ENCODE data around the gene KCNMA1. TPM values are rescaled to one million over a fixed set of nuclear protein-coding genes. Genes with fewer than 3 reads are reported as not detected.

Gene KCNMA1
- total RNA-seq, 1 experiment from 2014 or later: 0.49 TPM

DNA sequence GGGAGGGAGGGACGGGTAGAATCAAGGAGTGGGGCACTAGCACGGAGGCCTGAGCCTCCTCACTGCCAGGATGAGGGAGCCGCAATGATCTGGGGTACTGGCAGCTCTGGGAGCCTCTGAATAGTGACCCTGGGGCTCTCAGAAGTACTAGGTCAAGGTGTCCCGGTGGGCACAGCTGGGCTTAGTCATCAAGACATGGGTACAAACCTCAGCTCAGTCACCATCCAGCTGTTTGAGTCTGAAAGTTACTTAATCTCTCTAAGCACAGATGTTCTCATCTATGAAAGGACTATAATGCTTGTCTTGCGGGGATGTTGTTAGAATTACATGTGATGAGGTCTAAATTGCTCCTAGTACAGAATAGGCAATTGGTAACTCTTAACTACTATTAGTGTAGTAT, 276.8 kb downstream of the KCNMA1 start:
- Histone ChIP-seq H2AFZ (ENCODE audit: low read depth, low read length, poor library complexity, severe bottlenecking) (no peak overlapping the region), H3K4me1 (ENCODE audit: control insufficient read depth in 1 of 2, insufficient read depth in 2 of 2, low read length in 2 of 2) (no peaks in the 10 kb centered on the region), H3K9ac (ENCODE audit: low read length) (no peak overlapping the region), H3K27me3 (ENCODE audit: insufficient read depth, low read length) (peaks cover 16% of the 10 kb centered on the region; the same call in 1 of the 2 replicates), H3K9me3 (ENCODE audit: control insufficient read depth in 1 of 2, insufficient read depth in 1 of 2, low read depth in 1 of 2, low read length in 2 of 2) (no peaks in the 10 kb centered on the region), H3K9me2 (ENCODE audit: insufficient read depth) (no peaks in the 10 kb centered on the region), H3K27ac (ENCODE audit: low read depth, low read length) (no peak overlapping the region), H3K36me3 (ENCODE audit: control insufficient read depth in 1 of 2, insufficient read depth in 2 of 2, low read length in 2 of 2) (no peaks in the 10 kb centered on the region), H3K4me3 (replicated peaks in 1 of 2; ENCODE audit: low read depth in 1 of 2, low read length in 2 of 2) (no peak overlapping the region), H3K4me2 (ENCODE audit: low read length) (no peak overlapping the region), H3K79me2 (ENCODE audit: insufficient read depth, low read length) (no peaks in the 10 kb centered on the region), H4K20me1 (ENCODE audit: insufficient read depth) (no peaks in the 10 kb centered on the region)
- intact Hi-C loops (cut with micrococcal nuclease): no loop called here
- ATAC-seq: no peak
- BruUV-seq (replicated peaks): no TSS peak
- POLR2A ChIA-PET: no interaction called here
- no peak for TF ChIP-seq POLR2AphosphoS5 (IDR thresholded peaks at IDR 0.05; ENCODE audit: low read depth, low read length)
- TF ChIP-seq, protein P1, sequence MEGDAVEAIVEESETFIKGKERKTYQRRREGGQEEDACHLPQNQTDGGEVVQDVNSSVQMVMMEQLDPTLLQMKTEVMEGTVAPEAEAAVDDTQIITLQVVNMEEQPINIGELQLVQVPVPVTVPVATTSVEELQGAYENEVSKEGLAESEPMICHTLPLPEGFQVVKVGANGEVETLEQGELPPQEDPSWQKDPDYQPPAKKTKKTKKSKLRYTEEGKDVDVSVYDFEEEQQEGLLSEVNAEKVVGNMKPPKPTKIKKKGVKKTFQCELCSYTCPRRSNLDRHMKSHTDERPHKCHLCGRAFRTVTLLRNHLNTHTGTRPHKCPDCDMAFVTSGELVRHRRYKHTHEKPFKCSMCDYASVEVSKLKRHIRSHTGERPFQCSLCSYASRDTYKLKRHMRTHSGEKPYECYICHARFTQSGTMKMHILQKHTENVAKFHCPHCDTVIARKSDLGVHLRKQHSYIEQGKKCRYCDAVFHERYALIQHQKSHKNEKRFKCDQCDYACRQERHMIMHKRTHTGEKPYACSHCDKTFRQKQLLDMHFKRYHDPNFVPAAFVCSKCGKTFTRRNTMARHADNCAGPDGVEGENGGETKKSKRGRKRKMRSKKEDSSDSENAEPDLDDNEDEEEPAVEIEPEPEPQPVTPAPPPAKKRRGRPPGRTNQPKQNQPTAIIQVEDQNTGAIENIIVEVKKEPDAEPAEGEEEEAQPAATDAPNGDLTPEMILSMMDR (IDR thresholded peaks at IDR 0.05 in 2 of 3, conservative IDR thresholded peaks at IDR 0.05 in 1 of 3; ENCODE audit: borderline replicate concordance in 1 of 3, insufficient read depth in 1 of 3, low read depth in 2 of 3, low read length in 2 of 3): no peak
- DNase-seq (ENCODE audit: low read depth, low spot score): no peak
- RAD21 ChIA-PET (ENCODE audit: low non-redundant PET in 1 of 2, low total read pairs in 2 of 2, uncharacterized antibody in 2 of 2, unreplicated experiment in 2 of 2): no interaction called here
- CTCF ChIA-PET: no interaction called here

DNA sequence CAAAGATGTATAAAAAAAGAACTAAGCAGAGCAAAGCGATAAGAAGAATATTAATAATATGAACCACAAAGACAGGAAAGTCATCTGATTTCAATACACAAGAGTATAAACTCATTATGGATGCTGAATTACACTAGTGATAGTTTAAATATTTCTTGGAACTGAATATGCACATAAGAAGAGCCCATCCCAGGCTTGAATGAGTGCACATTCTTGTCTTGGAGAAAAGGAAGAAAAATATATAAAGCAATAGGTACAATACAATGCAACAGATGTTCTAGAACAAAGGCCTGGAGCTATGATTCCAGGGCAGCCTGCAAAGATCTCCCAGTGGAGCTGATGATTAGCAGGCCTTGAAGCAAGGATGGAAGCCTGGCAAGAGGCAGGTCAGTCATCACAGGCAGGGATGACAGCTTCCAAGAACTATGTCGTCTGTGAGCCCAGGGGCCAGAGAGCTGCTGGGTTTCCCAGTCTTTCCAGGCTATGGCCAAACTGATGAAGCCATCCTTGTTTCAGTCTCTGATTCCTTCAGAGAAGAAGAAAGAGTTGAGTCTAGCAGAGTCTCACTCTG, 277.6 kb downstream of the KCNMA1 start:
- Histone ChIP-seq H3K9ac (ENCODE audit: low read length) (no peak overlapping the region), H3K27me3 (ENCODE audit: insufficient read depth, low read length) (peaks cover 8% of the 10 kb centered on the region; the same call in 1 of the 2 replicates), H2AFZ (ENCODE audit: low read depth, low read length, poor library complexity, severe bottlenecking) (no peak overlapping the region), H3K79me2 (ENCODE audit: insufficient read depth, low read length) (no peaks in the 10 kb centered on the region), H3K9me3 (ENCODE audit: control insufficient read depth in 1 of 2, insufficient read depth in 1 of 2, low read depth in 1 of 2, low read length in 2 of 2) (no peaks in the 10 kb centered on the region), H3K36me3 (ENCODE audit: control insufficient read depth in 1 of 2, insufficient read depth in 2 of 2, low read length in 2 of 2) (no peaks in the 10 kb centered on the region), H3K27ac (ENCODE audit: low read depth, low read length) (no peak overlapping the region), H4K20me1 (ENCODE audit: insufficient read depth) (no peaks in the 10 kb centered on the region), H3K9me2 (ENCODE audit: insufficient read depth) (no peaks in the 10 kb centered on the region), H3K4me2 (ENCODE audit: low read length) (no peak overlapping the region), H3K4me3 (replicated peaks in 1 of 2; ENCODE audit: low read depth in 1 of 2, low read length in 2 of 2) (no peak overlapping the region), H3K4me1 (ENCODE audit: control insufficient read depth in 1 of 2, insufficient read depth in 2 of 2, low read length in 2 of 2) (no peaks in the 10 kb centered on the region)
- ChIA-PET POLR2A (no interaction called here), CTCF (no interaction called here), RAD21 (ENCODE audit: low non-redundant PET in 1 of 2, low total read pairs in 2 of 2, uncharacterized antibody in 2 of 2, unreplicated experiment in 2 of 2) (no interaction called here)
- intact Hi-C loops (cut with micrococcal nuclease): no loop called here
- ATAC-seq (no peak), DNase-seq (ENCODE audit: low read depth, low spot score) (no peak)
- no TSS peak for BruUV-seq (replicated peaks)
- TF ChIP-seq, protein P2, sequence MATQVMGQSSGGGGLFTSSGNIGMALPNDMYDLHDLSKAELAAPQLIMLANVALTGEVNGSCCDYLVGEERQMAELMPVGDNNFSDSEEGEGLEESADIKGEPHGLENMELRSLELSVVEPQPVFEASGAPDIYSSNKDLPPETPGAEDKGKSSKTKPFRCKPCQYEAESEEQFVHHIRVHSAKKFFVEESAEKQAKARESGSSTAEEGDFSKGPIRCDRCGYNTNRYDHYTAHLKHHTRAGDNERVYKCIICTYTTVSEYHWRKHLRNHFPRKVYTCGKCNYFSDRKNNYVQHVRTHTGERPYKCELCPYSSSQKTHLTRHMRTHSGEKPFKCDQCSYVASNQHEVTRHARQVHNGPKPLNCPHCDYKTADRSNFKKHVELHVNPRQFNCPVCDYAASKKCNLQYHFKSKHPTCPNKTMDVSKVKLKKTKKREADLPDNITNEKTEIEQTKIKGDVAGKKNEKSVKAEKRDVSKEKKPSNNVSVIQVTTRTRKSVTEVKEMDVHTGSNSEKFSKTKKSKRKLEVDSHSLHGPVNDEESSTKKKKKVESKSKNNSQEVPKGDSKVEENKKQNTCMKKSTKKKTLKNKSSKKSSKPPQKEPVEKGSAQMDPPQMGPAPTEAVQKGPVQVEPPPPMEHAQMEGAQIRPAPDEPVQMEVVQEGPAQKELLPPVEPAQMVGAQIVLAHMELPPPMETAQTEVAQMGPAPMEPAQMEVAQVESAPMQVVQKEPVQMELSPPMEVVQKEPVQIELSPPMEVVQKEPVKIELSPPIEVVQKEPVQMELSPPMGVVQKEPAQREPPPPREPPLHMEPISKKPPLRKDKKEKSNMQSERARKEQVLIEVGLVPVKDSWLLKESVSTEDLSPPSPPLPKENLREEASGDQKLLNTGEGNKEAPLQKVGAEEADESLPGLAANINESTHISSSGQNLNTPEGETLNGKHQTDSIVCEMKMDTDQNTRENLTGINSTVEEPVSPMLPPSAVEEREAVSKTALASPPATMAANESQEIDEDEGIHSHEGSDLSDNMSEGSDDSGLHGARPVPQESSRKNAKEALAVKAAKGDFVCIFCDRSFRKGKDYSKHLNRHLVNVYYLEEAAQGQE (IDR thresholded peaks at IDR 0.05; ENCODE audit: low read depth): no peak
- TF ChIP-seq SP1 (IDR thresholded peaks at IDR 0.05; ENCODE audit: low read depth) (no peak), RAD21 (IDR thresholded peaks at IDR 0.05; ENCODE audit: low read depth) (no peak), CBX3 (IDR thresholded peaks at IDR 0.05; ENCODE audit: low read depth) (no peak), ELF1 (IDR thresholded peaks at IDR 0.05; ENCODE audit: borderline replicate concordance, low read depth) (no peak), CEBPB (IDR thresholded peaks at IDR 0.05; ENCODE audit: low read depth) (no peak), EZH2phosphoT487 (IDR thresholded peaks at IDR 0.05; ENCODE audit: borderline replicate concordance) (no peak), JUND (IDR thresholded peaks at IDR 0.05) (no peak), SIN3A (IDR thresholded peaks at IDR 0.05; ENCODE audit: low read depth) (no peak), SRF (IDR thresholded peaks at IDR 0.05; ENCODE audit: low read depth) (no peak), POLR2AphosphoS5 (IDR thresholded peaks at IDR 0.05; ENCODE audit: low read depth, low read length) (no peak)
- TF ChIP-seq, protein P3, sequence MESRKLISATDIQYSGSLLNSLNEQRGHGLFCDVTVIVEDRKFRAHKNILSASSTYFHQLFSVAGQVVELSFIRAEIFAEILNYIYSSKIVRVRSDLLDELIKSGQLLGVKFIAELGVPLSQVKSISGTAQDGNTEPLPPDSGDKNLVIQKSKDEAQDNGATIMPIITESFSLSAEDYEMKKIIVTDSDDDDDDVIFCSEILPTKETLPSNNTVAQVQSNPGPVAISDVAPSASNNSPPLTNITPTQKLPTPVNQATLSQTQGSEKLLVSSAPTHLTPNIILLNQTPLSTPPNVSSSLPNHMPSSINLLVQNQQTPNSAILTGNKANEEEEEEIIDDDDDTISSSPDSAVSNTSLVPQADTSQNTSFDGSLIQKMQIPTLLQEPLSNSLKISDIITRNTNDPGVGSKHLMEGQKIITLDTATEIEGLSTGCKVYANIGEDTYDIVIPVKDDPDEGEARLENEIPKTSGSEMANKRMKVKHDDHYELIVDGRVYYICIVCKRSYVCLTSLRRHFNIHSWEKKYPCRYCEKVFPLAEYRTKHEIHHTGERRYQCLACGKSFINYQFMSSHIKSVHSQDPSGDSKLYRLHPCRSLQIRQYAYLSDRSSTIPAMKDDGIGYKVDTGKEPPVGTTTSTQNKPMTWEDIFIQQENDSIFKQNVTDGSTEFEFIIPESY (IDR thresholded peaks at IDR 0.05; ENCODE audit: extremely low read depth, insufficient replicate concordance, low read length): no peak

All from HCT116 (cell line).